ENCODE results near the gene SST.
"Not testable (repeated sequence)": the region's sequence is repeated elsewhere in the genome, so short reads cannot be mapped to it uniquely, and the experiment has no call there.

SST gene

DNA sequence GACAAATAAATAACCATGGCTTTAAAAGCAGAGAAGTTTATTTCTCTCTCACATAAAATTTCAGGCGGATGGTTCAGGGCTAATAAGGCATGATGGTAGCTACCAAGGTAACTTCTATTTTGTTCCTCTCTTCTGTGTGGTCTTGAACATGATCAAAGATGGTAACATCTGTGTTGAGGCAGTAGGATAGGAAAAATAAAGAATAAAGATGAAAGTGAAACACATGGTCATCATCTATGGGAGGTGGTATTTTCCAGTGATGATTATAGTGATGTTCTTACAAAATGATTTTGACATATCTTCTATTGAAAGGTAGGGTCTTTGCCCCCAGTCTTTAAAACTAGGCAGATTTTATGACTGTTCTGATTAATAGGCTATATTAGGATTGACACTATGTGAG, 14.2 kb upstream of the SST start:
- no peak for DNase-seq (ENCODE audit: low spot score)

DNA sequence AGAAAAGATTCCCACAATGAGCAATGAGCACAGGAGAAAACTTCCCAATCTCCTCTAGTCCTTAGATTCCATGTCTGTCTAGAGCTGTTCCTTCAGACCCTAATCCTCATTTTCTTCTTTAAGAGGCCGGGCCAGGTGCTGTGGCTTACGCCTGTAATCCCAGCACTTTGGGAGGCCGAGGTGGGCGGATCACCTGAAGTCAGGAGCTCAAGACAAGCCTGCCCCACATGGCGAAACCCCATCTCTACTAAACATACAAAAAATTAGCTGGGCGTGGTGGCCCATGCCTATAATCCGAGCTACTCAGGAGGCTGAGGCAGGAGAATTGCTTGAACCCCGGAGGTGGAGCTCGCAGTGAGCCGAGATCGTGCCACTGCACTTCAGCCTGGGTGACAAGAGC, 11.6 kb upstream of the SST start:
- not testable (repeated sequence) for DNase-seq (ENCODE audit: low spot score)

DNA sequence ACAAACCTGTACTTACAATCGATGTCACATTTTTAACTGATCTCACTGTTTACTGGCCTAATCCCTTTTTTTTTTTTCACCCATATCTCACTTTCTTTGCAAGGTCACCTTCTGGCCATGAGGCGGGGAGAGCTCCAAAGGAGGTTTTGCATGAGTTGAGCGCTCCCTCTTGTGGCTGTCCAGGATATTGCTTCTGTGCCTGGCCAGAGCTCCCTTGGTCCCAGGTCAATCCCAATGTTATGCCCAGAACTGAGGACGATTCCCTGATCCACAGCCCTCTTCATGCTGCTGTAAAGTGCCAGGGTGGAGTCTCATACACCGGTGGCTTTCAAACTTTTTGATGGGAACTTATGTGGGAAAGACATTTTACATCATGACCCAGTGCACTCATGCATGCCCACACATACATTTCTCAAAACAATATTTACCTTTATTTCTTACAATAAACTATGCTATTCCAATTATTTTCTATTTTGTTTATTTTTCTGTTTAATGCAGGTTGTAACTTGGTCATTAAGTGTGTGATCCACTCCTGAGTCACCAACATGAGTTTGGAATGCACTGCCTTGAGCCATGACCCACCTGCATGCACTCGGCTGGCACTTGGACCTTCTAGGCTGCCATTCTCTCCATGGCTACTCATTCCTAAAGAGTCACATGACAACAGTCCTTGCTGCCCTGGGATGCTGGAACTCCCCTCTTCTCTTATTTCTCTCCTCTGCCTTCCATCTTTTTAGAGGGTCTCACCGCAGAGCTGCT, 9.6 kb upstream of the SST start:
- peak; percentile 76 for DNase-seq (ENCODE audit: low spot score)

DNA sequence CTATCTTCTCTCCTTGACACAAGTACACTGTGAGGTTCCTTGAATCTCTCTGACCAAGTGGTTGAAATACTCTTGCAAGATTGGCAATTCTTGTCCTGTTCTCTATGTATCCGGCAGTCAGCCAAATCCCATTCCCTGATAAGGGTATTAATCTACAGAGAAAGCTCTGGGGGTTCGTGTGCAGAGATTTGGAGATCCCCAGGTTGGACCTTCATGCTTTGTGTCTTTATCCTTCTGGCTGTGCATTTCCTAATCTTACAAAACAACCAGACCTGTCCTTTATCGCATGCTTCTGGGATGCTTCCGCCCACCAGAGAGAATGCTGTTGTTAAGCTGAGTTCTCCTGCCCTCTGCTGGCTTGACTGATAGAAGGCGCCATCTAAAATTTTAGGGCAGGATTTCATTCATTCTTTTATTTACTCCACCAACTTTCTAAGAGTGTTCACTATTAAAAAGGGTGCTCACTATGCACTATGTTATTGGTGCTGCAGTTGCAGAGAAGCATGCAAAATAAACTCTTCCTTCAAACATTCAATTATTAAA, 8.6 kb upstream of the SST start:
- peak; percentile 53 for DNase-seq (ENCODE audit: low spot score)

DNA sequence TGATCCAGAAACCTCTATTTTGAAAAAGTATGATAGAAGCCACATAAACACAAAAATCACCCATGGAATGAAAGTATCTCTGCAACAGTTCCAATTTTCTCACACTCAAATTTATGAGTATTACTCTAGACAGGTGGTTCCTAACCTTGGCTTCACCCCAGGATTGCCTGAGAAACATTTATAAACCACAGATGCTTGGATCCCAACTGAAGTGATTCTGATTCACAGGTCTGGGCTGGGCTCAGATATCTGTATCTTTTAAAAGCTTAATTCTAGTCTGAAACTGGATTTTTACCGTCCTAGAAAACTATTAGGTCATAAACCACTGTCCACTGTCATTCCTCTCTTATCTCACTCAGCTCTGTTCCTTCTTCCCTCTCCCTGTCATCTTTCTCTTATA, 7.4 kb upstream of the SST start:
- DNase-seq (ENCODE audit: low spot score): no peak

DNA sequence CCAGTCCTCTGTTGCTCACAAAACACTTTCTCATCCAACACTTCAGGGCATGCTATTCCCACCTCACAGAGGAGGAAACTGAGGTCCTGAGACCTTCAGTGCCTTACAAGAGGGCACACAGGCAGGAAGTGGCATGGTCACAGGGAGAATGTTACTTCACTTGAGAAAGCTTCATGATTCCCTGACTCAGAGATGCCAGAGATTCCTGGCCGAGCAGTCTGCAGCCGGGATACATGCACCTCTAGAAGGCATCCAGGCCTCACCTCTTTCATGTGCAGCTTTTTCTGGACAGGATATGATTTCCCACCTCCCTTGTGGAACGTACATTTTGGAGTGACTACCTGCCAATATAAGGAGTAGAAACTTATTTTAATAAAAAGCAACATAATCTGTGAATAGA, 2.8 kb upstream of the SST start:
- no peak for DNase-seq (ENCODE audit: low spot score)

DNA sequence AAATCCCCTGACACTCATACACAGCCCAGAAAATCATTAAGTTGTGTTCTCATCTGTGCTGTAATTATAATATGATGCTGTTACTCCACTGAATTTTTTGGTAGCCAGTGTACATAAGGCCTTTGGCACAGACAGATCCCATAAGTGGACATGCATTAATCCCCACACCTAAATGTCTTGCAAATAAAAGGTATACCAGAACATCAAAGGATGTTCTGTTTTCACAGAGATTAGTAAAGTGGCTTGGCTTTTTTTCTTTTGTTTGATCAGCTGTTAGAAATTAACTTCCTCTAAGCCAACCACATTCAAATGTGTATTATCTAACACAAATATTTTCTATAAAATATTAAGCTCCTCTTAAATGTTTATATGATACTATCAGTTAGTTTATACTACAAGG, 2.7 kb downstream of the SST start:
- no peak for DNase-seq (ENCODE audit: low spot score)

DNA sequence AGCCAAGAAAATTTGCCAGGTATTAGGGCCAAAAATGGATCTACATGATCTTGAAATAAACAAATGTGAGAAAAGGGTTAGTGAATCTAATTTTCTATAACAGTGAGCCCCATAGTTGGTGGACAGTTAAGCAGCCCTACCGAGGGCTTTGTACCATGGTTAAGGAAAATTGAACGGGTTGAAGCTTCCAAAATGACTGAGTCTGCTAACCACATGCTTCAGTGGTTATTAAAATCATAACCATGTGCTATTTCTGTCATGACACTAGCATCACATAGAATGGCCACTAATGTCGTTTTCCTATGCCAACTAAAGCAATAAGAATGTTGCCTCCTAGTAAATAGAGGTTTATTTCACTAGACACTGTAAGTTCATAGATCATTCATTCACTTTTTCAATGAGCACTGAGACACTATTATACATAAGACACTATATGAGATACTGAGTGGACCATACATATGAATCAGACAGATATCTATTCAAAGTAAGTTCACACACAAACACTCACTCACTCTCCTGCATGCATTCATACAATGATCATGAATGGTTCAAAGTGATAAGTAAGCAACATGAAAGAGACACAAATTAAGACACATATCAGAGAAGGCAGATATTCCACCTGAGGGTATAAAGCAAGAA, 4.3 kb downstream of the SST start:
- DNase-seq (ENCODE audit: low spot score): no peak

DNA sequence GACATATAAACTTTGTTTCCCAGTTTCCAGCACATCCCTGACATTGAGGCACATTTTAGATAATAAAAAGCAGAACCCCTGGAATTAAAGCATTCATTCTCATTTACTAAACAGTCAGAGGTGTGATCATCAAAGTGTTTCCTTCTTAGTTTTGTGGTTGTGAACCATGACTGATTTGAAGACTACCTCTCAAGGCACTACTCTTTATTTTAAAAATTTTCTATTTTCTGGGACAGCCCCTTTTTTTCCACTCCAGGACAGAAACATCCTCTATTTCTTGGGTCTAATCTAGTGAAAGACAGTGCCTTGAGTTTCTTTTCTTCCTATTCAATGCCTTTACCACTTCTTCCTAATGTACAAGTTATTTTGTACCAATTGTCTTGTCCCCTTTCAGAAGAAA, 5.2 kb downstream of the SST start:
- DNase-seq (ENCODE audit: low spot score): no peak

DNA sequence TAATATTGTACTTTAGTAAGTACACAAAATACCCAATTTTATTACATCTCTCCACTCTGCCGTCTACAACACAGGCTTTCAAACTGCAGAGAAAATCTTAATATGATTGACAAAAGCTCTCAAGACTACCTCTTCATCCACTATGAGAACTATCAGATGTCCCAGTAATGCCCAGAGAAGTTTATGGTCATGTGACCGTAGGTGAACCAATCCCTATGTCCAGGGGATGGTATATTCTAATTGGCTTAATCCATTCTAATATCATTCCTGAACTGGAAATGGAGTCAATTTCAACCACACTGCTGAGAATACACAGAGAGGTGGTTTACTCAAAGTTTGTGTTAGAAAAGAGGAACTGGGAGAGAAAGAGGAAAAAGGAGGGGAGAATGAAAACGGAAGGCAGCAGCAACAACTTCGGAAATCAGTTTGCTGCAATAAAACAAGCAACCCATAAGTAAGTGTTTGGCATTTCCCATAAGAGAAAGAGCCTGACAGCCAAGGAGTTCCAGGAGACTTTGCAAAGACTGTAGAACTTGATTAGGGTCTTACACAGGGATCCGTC, 7.3 kb downstream of the SST start:
- DNase-seq (ENCODE audit: low spot score): no peak

DNA sequence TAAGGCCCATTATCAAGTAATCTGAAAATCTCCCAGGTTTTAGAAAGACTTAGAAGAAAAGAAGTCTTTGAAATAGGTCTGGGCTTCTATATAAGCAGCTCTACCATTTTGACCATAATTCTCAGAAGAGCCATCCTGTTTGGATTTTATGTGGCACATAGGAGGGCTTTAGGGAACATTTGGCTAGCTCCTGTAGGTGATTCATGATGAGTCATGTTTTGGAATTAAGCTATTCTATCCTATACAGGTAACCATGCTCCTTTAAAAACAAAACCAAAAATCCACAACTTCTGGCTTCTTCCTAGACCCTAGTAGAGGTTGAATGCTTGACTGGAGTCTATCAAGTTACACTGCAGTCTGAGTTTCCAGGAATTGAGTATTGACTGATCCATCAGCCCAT, 8.9 kb downstream of the SST start:
- DNase-seq (ENCODE audit: low spot score): no peak

DNA sequence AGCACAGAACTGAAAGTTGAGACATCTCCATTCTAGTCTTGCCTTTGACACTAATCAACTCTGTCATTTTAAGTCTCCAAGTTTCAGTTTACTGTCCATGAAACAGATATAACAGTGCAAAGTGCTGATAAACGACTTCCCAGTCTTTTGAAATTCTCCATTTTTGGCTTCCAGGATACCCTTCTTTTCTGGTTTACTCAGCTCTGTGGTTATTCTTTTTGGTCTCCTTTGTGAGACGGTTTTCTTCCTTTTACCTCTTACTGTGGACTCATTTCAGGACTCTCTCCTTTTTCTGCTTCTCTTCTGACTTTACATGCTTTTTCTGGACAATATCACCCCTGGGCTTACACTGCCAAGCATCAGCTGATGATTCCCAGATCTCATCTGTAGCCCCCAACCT, 18.9 kb downstream of the SST start:
- no peak for DNase-seq (ENCODE audit: low spot score)

DNA sequence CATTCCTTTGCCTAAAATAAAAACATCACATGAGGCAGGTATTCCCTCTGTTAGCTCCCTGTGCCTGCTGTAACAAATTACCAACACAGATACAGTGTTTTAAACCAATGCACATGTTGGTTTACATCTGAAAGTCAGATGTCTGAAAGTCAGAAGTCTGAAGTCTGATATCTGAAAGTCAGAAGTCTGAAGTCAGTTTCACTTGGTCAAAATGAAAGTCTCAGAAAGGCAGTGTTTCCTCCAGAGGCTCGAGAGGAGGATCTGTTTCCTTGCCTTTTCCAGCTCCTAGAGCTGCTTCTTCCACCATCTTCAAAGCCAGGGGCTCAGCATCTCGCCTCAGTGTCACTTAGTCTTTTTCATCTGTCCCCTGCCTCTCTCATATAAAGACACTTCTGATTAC, 22.0 kb downstream of the SST start:
- no peak for DNase-seq (ENCODE audit: low spot score)

DNA sequence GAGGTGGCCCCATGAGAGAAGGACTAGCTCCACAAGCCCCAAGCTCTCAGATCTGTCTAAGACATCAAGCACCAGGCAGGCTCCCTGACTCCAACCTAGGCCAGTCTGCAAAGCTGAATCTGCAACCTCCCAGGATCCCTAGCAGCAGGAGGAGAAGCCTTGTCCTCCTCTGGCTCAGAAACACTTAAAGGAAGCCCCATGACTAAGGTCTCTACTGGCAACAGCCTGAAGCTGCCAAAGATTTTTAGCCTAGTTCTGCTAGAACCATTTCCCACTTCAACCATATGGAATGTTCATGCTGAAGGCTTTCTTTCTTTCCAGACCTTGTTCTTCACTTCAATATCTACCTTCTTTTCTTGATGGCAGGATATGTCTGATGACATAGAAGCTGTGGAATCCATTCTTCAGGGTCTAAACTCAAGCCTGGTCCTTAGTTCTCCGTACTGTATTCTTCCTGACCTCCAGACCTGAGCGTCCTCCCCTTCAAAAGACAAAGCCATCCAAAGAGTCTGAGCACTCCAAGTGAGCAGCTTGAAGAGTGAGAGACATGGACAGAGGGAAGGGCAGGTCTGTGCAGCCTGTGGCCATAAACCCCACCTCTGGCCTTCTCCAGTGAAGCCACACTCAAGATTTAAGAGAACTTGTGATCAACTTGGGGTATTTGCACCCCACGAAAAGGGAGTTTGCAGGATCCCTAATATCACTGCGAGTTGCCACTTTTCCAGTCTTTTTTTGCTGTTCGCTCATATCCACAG, 23.1 kb downstream of the SST start:
- DNase-seq (ENCODE audit: low spot score): no peak

DNA sequence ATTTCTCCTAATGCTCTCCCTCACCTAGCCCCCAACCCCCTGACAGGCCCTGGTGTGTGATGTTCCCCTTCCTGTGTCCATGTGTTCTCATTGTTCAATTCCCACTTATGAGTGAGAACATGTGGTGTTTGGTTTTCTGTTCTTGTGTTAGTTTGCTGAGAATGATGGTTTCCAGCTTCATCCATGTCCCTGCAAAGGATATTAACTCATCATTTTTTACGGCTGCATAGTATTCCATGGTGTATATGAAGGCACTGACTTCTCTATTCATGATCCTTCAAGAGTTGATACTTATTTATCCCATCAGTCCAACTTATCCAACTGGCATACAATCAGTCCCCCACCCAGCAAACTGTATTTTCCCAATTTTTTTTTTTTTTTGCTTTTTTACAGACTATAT, 24.8 kb downstream of the SST start:
- DNase-seq (ENCODE audit: low spot score): not testable (repeated sequence)

DNA sequence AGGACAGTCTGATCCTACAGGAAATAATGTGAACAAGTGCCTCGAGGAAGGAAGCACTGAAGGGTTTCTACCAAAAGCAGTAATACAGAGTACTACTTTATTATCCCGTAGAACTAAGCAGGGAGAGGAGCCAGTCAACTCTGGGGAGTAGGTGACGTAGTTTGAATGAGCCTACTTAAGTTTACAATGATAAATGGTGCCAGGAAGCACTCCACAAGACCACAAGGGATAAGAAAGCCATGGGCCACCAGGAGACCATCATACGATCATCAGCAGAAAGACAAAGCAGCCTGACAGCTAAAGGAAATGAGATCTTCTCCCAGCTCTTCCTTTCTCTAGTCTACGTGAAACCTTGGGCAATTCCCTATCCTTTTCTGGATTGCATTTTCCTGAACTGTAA, 27.3 kb downstream of the SST start:
- DNase-seq (ENCODE audit: low spot score): no peak

DNA sequence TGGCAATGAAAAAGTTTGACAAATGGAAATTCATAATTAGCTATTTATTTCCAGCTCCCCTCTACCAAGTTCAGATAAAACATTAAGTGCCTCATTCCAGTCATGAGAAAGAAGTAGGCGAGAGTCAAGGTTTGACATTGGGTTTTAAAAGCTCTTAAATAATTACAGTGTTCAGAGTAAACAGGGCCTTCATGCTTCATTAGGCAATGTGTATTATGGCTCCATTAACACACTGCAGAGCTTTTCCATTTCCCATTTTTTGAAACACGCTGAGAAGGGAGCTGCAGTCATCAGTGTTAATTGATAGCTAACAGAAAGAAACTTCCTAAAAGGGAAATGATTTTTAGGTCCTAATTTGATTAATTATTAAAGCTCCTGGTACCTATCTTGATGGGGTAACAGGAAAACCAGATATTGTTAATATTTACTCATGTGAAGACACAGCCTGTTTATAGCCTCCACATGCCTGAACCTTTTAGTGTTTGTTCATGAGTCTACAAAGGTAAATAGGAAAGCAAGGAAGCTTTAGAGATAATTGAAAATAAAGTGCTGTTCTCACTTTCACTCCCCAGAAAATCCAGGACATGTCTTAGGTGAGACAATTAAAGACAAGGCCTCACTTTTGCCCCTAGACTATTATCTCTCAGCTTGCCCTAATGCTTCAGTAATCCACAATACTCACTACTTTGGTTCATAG, 28.7 kb downstream of the SST start:
- no peak for DNase-seq (ENCODE audit: low spot score)

DNA sequence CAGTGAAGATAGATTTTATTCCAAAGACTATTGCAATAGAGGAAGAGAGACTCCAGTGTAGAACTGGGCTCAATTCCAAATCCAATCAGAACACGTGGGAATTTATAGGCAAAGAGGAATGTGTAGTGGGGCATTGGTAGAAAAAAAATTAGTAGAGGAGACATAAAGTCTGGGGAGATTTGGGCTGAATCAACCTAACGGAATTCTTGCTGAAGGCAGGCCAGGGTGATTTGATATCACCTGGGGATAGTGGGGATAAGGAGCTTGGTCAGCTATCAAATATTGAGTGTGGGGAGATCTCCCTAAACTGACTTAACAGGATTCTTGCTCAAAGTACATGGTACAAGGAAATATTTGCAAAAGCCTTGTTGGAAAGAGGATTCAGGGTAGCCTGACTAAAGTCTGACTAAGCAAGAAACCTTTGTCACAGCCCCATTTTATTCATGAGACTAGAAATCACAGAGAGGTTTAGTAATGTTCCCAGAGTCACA, 29.6 kb downstream of the SST start:
- DNase-seq (ENCODE audit: low spot score): peak; percentile 9

DNA sequence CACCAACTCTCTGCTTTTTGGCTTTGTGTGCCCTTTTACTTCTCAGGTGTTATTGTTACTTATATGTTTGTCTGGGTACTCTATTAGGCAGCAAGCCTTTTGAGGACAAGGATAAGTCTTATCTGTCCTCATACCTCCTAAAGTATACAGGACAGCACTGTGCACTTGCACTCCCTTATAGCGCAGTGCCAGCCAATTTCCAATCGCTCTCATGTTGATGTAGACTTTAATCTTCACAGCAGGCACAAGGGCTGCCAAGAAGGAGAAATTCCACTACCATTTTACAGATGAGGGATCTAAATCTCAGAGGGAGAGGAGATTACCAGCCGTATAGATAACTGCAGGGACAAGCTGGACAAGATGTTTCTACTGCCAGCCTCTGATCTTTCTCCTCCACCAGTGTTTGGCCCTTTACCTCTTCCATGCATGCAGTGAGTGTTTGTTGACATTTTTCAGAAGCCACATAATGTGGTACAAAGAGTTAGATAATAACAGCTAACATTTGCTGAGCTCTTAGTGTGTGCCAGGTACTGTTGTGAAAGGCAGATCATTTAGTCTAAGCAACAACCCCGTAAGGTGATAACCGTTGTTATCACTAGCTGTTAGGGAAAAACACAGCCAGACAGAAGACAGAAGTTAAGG, 30.1 kb downstream of the SST start:
- DNase-seq (ENCODE audit: low spot score): no peak

DNA sequence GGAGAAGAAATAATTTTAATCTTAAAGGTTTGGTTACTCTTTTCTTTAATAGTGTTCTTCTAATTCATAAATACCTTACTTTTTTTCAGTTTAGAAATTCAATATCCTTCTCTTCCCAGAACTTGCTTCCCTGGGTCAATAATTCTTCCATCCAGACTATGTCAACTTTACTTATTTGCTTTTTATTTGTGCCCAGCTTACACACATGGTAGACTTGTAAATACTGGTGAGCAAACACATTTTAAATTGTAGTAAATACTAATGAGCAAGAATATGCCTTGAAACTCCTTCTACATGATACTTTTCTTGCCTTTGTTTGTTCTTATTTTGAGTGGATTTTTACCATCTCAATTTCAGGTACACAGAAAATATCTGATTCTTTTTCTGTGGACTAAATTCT, 33.7 kb downstream of the SST start:
- DNase-seq (ENCODE audit: low spot score): no peak

DNA sequence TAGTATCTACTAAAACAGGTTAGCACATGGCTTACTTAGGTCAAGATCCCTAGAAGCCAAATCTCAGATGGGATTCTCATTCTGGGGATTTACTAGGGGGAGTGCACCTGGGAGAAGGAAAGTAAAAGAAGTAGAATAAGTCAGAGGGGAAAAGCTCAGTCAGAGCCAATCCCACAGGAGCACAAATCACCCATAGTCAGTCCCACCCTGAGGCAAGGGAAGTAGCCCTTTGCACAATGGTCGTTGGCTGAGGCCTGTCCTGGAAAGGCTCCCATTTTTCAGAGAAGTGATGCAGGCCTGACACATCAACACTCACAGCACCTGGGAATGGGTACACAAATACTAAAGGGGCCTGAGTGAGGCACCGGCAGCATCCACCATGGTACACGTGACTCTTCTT, 39.8 kb downstream of the SST start:
- no peak for DNase-seq (ENCODE audit: low spot score)
